ENCODE data around the gene LAMP2. TPM values are rescaled to one million over a fixed set of nuclear protein-coding genes. Genes with fewer than 3 reads are reported as not detected.

LAMP2 gene
- total RNA-seq, 1 donor = 73.4 TPM

DNA sequence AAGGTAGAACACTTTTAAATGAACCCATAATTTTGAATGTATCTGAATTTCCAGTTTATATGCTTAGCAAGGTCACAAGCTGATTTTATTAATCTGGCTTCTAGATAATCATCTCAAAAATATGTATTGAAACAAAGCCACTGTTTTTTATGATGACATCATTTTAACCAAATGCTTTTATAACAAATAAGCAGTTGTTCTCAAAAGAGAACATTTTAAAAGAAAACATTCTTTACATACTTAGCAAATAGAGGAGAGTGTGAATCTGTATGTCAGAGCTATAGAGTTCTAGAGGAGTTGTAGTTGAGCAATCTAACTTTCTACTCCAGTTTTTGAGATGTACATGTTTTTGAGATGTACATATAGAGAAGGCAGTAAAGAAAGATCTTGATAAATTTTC, 42.5 kb downstream of the LAMP2 start:
- Histone ChIP-seq H3K27me3 (ENCODE audit: insufficient read depth, low read length) (no peaks in the 10 kb centered on the region), H3K4me1 (ENCODE audit: insufficient read depth, low read length) (no peaks in the 10 kb centered on the region), H3K9me3 (ENCODE audit: low read depth, low read length) (no peaks in the 10 kb centered on the region), H3K4me3 (ENCODE audit: low read length) (no peak overlapping the region)

DNA sequence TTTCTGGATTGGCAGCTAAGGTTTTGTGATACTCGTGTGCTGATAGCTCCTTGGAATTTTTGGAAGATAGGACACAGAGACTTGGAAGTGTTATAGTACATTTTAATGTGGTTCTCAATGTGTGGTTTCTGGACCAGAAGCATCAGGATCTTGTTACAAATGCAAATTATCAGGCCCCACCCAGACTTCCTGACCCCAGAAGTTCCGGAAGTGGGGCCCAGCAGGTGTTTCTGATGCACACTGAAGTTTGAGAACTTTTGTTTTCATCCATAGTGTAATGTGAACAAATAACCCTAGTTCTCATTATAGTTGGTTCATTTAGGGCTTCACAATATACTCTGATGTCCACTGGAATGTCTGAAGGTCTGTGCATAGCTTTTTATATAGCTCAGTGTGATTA, 49.6 kb downstream of the LAMP2 start:
- H3K9me3 ChIP-seq (ENCODE audit: low read depth, low read length) = no peaks in the 10 kb centered on the region
- no peak overlapping the region for H3K4me3 ChIP-seq (ENCODE audit: low read length)
- peaks cover 7% of the 10 kb centered on the region for H3K4me1 ChIP-seq (ENCODE audit: insufficient read depth, low read length)
- H3K27me3 ChIP-seq (ENCODE audit: insufficient read depth, low read length) = no peaks in the 10 kb centered on the region

DNA sequence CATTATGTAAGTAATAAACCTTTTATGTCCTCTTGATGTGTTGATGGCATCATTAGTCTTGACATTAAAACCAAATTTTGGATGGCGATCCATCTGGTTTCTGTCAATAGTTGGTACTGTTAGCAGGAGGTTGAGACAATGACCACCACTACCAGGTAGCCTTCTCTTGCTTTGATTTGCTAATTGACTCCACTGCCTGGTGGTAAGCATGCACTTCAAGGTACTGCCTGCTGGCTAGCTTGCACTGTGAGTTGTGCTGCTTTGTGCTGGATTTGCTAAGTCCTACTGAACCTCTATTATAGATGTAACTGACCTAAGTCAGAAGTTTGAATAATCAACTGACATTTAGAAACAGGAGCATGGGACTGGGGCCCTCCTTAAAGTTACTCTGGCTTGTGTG, 60.9 kb downstream of the LAMP2 start:
- no peaks in the 10 kb centered on the region for H3K4me1 ChIP-seq (ENCODE audit: insufficient read depth, low read length)
- no peaks in the 10 kb centered on the region for H3K9me3 ChIP-seq (ENCODE audit: low read depth, low read length)
- H3K27me3 ChIP-seq (ENCODE audit: insufficient read depth, low read length) = no peaks in the 10 kb centered on the region
- no peak overlapping the region for H3K4me3 ChIP-seq (ENCODE audit: low read length)

DNA sequence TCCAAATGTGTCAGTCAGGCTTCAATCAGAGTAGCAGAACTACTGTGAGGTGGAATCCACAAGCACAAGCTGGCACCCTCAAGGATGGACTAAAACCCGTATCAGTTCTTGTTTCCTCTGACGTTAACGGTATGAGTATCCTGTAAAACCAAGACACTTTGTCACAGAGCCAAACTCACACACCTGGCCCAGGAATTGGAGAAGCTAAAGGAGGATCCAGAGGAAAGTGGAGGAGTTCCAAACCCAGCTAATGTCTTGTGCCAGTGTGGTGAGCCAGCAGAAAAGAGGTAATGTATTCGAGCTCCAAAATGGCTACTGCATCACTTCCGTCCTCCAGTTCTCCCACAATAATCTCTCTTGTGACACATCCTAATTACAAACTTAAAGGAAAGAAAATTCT, 62.5 kb downstream of the LAMP2 start:
- H3K4me3 ChIP-seq (ENCODE audit: low read length) = no peak overlapping the region
- no peaks in the 10 kb centered on the region for H3K27me3 ChIP-seq (ENCODE audit: insufficient read depth, low read length)
- no peaks in the 10 kb centered on the region for H3K9me3 ChIP-seq (ENCODE audit: low read depth, low read length)
- H3K4me1 ChIP-seq (ENCODE audit: insufficient read depth, low read length) = no peaks in the 10 kb centered on the region

DNA sequence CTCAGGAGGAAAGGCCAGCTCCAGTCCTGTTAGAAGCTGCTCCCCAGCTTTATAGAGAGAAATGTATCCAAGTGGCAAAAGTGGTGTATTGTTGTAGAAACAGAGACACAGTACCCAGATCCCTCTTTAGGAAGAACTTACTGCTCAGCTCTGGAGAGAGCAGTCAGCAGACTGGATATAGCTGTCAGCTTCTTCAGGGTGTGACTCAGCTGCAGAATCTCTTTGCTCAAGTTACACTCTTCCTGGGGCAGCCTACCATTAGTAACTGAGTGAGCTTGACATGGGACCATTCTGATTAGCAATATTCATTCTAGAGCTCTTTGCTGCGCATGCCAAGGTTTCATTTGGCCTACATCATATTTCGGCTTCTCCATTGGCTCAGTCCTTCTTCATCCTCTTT, 66.7 kb downstream of the LAMP2 start:
- Histone ChIP-seq H3K4me1 (ENCODE audit: insufficient read depth, low read length) (no peaks in the 10 kb centered on the region), H3K27me3 (ENCODE audit: insufficient read depth, low read length) (no peaks in the 10 kb centered on the region), H3K4me3 (ENCODE audit: low read length) (no peak overlapping the region), H3K9me3 (ENCODE audit: low read depth, low read length) (no peaks in the 10 kb centered on the region)

DNA sequence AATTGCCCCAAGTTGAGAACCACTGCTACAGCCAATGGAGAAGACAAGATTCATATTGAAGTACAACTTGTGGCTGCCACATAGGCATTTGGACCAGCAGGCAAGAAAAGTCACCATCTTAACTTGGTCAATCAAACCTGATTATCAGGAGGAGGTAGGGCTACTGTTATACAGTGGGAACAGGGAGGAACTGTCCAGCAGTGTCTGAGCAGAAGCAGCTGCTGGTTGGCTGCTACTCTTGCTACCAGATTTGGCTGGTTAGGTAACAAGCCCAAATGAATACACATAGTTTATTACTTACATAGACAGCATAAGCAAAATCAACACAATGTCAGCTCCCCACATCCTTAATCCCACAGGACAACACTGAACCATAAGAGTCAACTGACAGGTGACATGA, 67.8 kb downstream of the LAMP2 start:
- Histone ChIP-seq H3K27me3 (ENCODE audit: insufficient read depth, low read length) (no peaks in the 10 kb centered on the region), H3K4me3 (ENCODE audit: low read length) (no peak overlapping the region), H3K4me1 (ENCODE audit: insufficient read depth, low read length) (no peaks in the 10 kb centered on the region), H3K9me3 (ENCODE audit: low read depth, low read length) (no peaks in the 10 kb centered on the region)

DNA sequence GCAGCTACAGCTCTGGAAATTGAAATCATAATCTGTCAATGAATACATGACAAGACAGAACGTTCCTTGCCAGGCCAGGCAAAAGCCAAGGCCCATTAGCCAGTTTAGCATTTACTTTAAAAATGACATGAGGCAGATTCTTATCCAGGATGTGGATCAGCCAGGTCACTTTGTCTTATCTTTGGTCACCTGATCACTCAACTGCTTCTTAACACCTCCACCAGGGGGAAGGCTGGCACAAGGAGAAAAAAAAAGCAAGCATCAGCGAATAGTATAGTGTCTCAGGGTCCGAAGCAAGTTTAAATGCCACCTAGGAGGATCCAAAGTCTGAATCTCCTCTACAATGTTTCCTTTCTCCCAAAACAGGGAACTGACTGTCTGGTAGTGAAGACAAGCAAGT, 88.4 kb downstream of the LAMP2 start:
- H3K9me3 ChIP-seq (ENCODE audit: low read depth, low read length) = no peaks in the 10 kb centered on the region
- no peaks in the 10 kb centered on the region for H3K4me1 ChIP-seq (ENCODE audit: insufficient read depth, low read length)
- H3K4me3 ChIP-seq (ENCODE audit: low read length) = no peak overlapping the region
- no peaks in the 10 kb centered on the region for H3K27me3 ChIP-seq (ENCODE audit: insufficient read depth, low read length)

DNA sequence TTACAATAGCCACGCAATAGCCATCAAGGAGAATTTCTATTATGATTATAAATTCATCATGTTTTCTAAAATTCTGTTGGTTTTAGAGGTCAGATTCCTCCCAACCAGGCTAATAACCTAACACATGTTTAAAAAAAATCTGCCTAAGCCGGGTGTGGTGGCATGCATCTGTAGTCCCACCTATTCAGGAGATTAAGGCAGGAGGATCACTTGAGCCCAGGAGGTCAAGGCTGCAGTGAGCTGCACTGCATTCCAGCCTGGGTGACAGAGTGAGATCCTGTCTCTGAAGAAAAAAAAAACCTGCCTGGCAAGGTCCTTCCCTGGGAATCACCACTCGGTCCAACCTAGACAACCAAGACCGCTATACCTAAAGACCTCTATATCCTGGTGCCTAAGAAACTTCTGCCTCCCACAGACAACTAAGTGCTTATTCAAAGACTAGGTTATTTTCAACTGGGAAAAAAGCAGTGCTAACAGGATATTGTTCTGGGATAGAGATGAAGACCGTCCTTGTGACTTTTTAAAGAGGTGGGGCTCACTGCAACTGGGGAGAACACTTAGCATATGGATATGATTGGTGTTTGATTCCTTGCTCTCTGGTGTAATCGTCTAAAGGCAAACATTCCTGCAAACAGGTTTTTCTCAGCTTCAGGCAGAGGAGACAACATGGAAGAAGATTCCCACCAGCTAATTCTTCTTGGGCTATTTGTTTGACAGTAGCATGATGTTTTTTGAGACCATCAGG, 89.0 kb downstream of the LAMP2 start:
- H3K9me3 ChIP-seq (ENCODE audit: low read depth, low read length) = no peaks in the 10 kb centered on the region
- no peaks in the 10 kb centered on the region for H3K4me1 ChIP-seq (ENCODE audit: insufficient read depth, low read length)
- H3K27me3 ChIP-seq (ENCODE audit: insufficient read depth, low read length) = no peaks in the 10 kb centered on the region
- H3K4me3 ChIP-seq (ENCODE audit: low read length) = no peak overlapping the region

DNA sequence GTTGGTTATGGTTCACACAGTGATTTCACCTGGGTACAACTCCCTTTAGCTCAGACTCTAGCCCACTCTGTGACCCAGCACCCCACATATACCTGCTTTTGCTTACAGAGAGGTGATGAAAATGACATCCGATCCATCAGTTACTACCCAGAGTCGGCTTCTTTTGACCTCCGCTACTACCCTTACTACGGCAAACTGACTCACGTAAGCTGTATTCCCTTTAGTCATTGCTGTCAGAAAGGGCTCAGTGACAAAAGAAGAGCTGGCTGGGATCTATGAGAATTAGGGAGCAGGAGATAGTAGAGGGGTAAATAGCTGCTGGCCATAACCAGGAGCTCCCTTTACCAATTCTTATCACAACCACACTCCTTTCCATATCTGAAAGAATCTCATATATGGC, 90.5 kb downstream of the LAMP2 start:
- no peaks in the 10 kb centered on the region for H3K27me3 ChIP-seq (ENCODE audit: insufficient read depth, low read length)
- no peaks in the 10 kb centered on the region for H3K4me1 ChIP-seq (ENCODE audit: insufficient read depth, low read length)
- H3K4me3 ChIP-seq (ENCODE audit: low read length) = no peak overlapping the region

More for the DNA sequence above, 90.5 kb downstream of the LAMP2 start:
- no peaks in the 10 kb centered on the region for H3K9me3 ChIP-seq (ENCODE audit: low read depth, low read length)

Other genes starting within 250 kb of the LAMP2 start
- gene ZBTB33, start 218.5 kb downstream of the LAMP2 start, total RNA-seq = 52.8 TPM
- gene TMEM255A, start 157.8 kb downstream of the LAMP2 start, total RNA-seq = 0.21 TPM
- gene ATP1B4, start 107.2 kb downstream of the LAMP2 start, total RNA-seq = not detected
- 26.2 TPM for gene CUL4B, start 91.7 kb upstream of the LAMP2 start, total RNA-seq
- 14.6 TPM for gene MCTS1, start 134.8 kb upstream of the LAMP2 start, total RNA-seq
- gene C1GALT1C1, start 160.8 kb upstream of the LAMP2 start, total RNA-seq = 8.4 TPM